Right lobe of liver (tissue), 6 donors: ENCODE data around the gene WDR12. TPM values are rescaled to one million over a fixed set of nuclear protein-coding genes. Genes with fewer than 3 reads are reported as not detected.

Experiments used
- ATAC-seq, 4 donors: fragments of 200-7000 bp; cut with Tn5 transposase; one replicate each; pipeline ENCODE4 v1.9.1; 2020; ENCODE audit warnings: mild to moderate bottlenecking in 4 of 4, moderate library complexity in 4 of 4
- DNase-seq, 3 donors: peaks; one replicate each; pipeline ENCODE4 v3.0.0-alpha.2; 2020
- H3K27ac ChIP-seq, 3 donors: fragments of 200-600 bp; one replicate each; pipeline ENCODE4 v1.8.0; 2022
- H3K27me3 ChIP-seq, 2 donors: fragments of 200-600 bp; one replicate each; pipeline ENCODE4 v1.8.0; 2022
- H3K36me3 ChIP-seq, 4 donors: fragments of 200-600 bp; sonication (generic) in 1 of 4; one replicate each; pipeline versions ENCODE4 v1.5.1 to v1.8.0; 2017 to 2022; ENCODE audit warnings: control low read depth in 1 of 4
- H3K4me1 ChIP-seq, 4 donors: fragments of 200-600 bp; sonication (generic) in 1 of 4; one replicate each; pipeline versions ENCODE4 v1.5.1 to v1.8.0; 2017 to 2022; ENCODE audit warnings: control low read depth in 1 of 4
- H3K4me3 ChIP-seq, 3 donors: fragments of 200-600 bp; one replicate each; pipeline ENCODE4 v1.8.0; 2022
- H3K9me3 ChIP-seq, 4 donors: fragments of 200-600 bp; sonication (generic) in 1 of 4; one replicate each; pipeline versions ENCODE4 v1.5.1 to v1.8.0; 2017 to 2022; ENCODE audit warnings: control low read depth in 1 of 4
- POLR2A ChIP-seq: fragments of 450-650 bp; IDR thresholded peaks from one replicate; pipeline ENCODE4 v1.6.1; 2017; ENCODE audit warnings: antibody characterized with exemption, mild to moderate bottlenecking
- WGBS: methylation state at CpG from one replicate; pipeline ENCODE4 v1.1.6; 2018; ENCODE audit warnings: low coverage, low lambda C conversion rate; ENCODE audit not compliant: insufficient coverage; ENCODE audit errors: missing lambda C conversion rate; 5-methylcytosine and 5-hydroxymethylcytosine counted together
- intact Hi-C, 2 donors: fragments of 100-400 bp; cut with DNase I; formaldehyde crosslinking; loops; one replicate each; pipeline versions ENCODE4 v1.11.2 to v1.14.1; 2022
- total RNA-seq, 6 experiments: library from RNA; depleted of rRNA in 2 of 6; stranded (reverse); fragments of >200 nt in 2 of 6; fragmentation: NEBNext Ultra II Directional in 3 of 6; extraction: Animal tissue kit (Norgen Biotek cat#: 25700) in 3 of 6; gene quantifications; one replicate each; pipeline versions ENCODE4 v1.1.0 to v1.2.4, GENCODE V29; 2016 to 2023
- TF ChIP-seq, protein P1 (sequence below), 4 donors: fragments of 200-600 bp in 3 of 4; fragments of 450-650 bp in 1 of 4; IDR thresholded peaks; one replicate each; pipeline versions ENCODE4 v1.5.1 to v1.8.0; 2016 to 2022; ENCODE audit warnings: antibody characterized with exemption in 4 of 4, mild to moderate bottlenecking in 2 of 4
- donor health status: DM: no; HTN: yes; CAD: no.
- donor health status: DM: no; HTN: no; CAD: no.
- donor health status: DM: no; HTN: no; CAD: no.
- donor health status: DM: no; HTN: yes; CAD: no.
- donor health status: DM: no; HTN: yes; CAD: no.

The WDR12 gene
- total RNA-seq, 6 experiments from 2014 or later = 14.2 to 27.0 (median 19.8) TPM

DNA sequence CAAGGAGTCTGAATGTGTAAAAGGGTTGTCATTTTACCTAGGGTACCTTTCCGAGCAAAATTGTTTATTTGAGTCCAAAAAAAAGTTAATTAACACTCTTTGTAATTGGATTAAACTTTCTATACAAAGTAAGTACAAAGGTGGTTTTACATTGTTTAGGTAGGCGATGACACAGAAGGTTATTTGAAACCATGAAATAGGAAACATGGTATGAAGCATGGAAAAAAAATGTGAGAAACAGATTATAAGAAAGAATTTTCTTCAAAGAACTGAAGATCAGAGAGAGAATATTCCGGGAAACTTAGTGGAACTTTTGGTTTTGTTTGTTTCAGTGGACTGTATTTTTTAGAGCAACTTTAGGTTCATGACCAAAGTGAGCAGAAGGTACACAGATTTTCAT, 33.3 kb upstream of the WDR12 start:
- no peak overlapping the region for H3K4me3 ChIP-seq
- H3K36me3 ChIP-seq = no peaks in the 10 kb centered on the region
- peaks cover 0 to 3% (median 0%) of the 10 kb centered on the region in 4 donors for H3K9me3 ChIP-seq
- DNase-seq (no peak), ATAC-seq (no peak)
- TF ChIP-seq, protein P1, sequence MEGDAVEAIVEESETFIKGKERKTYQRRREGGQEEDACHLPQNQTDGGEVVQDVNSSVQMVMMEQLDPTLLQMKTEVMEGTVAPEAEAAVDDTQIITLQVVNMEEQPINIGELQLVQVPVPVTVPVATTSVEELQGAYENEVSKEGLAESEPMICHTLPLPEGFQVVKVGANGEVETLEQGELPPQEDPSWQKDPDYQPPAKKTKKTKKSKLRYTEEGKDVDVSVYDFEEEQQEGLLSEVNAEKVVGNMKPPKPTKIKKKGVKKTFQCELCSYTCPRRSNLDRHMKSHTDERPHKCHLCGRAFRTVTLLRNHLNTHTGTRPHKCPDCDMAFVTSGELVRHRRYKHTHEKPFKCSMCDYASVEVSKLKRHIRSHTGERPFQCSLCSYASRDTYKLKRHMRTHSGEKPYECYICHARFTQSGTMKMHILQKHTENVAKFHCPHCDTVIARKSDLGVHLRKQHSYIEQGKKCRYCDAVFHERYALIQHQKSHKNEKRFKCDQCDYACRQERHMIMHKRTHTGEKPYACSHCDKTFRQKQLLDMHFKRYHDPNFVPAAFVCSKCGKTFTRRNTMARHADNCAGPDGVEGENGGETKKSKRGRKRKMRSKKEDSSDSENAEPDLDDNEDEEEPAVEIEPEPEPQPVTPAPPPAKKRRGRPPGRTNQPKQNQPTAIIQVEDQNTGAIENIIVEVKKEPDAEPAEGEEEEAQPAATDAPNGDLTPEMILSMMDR (IDR thresholded peaks at IDR 0.05) = no peak
- no peak overlapping the region for H3K27ac ChIP-seq
- intact Hi-C loops = no loop called here
- no peaks in the 10 kb centered on the region for H3K4me1 ChIP-seq
- no peaks in the 10 kb centered on the region for H3K27me3 ChIP-seq
- 83% methylated on average over 3 of the region's 3 CpGs for WGBS

DNA sequence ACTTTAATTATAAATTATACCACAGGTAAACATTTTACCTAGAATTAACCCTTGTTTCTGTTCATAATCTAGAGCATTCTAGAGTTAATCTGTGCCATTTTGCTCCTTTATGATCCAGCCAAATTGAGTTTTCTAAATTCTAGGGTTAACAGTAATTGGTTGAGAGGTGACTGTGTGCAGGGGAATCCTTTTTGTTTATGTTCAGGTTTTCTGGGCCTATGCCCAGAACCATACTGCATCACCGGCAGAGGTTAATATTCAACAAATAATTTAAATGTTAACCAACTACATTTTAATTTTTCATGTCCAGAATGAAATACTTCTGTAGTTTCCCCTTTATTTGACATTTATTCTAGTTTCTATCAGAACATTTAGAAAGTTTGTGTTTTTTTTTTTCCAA, 32.9 kb upstream of the WDR12 start:
- Histone ChIP-seq H3K36me3 (no peaks in the 10 kb centered on the region), H3K9me3 (peaks cover 0 to 3% (median 0%) of the 10 kb centered on the region in 4 donors), H3K27me3 (no peaks in the 10 kb centered on the region), H3K4me3 (no peak overlapping the region), H3K27ac (no peak overlapping the region), H3K4me1 (no peaks in the 10 kb centered on the region)
- peak in 3 of 4 donors; percentile 32 to 79 (median 54) for ATAC-seq
- DNase-seq = no peak
- 23% methylated on average over 1 of the region's 1 CpG for WGBS
- TF ChIP-seq, protein P1 (IDR thresholded peaks at IDR 0.05) = no peak
- no peak for TF ChIP-seq POLR2A
- intact Hi-C loops = no loop called here

DNA sequence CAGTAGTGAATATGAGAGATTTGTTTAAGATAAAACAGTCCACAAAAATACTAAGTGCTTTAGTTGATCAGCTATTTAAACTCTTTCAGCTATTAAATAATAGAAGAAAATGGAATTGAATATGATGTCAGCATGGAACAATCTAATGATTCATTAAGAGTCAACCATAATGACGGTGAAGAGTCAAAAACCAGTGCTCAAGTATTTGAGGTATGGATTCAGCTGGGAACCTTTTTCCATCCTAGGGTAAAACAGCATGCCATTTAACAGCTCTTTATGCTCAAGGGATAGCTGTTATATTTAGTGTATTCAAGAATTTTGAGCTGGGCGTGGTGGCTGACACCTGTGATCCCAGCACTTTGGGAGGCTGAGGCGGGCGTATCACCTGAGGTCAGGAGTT, 30.3 kb upstream of the WDR12 start:
- no peaks in the 10 kb centered on the region for H3K27me3 ChIP-seq
- H3K27ac ChIP-seq = no peak overlapping the region
- WGBS = 98% methylated on average over 4 of the region's 4 CpGs
- H3K9me3 ChIP-seq = no peaks in the 10 kb centered on the region
- intact Hi-C loops = no loop called here
- no peak for TF ChIP-seq POLR2A
- TF ChIP-seq, protein P1 (IDR thresholded peaks at IDR 0.05) = no peak
- no peak overlapping the region for H3K4me3 ChIP-seq
- H3K4me1 ChIP-seq = no peaks in the 10 kb centered on the region
- ATAC-seq = no peak
- H3K36me3 ChIP-seq = no peaks in the 10 kb centered on the region
- DNase-seq = no peak

DNA sequence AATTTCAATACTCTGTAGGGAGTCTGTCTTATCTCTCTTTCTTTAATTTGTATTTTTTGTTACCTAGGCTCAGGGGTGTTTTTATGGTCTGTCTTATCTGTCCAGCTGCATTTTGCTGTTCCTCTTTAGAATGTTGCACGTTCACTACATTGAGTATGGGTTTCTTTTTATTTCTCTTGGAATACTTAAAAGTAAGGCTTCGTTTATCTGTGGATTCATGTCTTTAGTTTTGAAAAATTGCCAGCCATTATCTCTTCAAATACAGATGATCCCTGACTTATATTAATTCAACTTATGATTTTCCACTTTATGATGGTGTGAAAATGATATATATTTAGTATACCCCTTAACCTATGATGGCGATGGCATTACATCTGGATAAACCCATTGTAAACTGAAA, 27.5 kb upstream of the WDR12 start:
- no peaks in the 10 kb centered on the region for H3K4me1 ChIP-seq
- no peak for ATAC-seq
- H3K27ac ChIP-seq = no peak overlapping the region
- 91% methylated on average over 3 of the region's 3 CpGs for WGBS
- intact Hi-C loops = no loop called here
- H3K4me3 ChIP-seq = no peak overlapping the region
- H3K36me3 ChIP-seq = no peaks in the 10 kb centered on the region
- H3K27me3 ChIP-seq = no peaks in the 10 kb centered on the region
- TF ChIP-seq, protein P1 (IDR thresholded peaks at IDR 0.05) = no peak
- TF ChIP-seq POLR2A = no peak
- DNase-seq = no peak
- no peaks in the 10 kb centered on the region for H3K9me3 ChIP-seq

DNA sequence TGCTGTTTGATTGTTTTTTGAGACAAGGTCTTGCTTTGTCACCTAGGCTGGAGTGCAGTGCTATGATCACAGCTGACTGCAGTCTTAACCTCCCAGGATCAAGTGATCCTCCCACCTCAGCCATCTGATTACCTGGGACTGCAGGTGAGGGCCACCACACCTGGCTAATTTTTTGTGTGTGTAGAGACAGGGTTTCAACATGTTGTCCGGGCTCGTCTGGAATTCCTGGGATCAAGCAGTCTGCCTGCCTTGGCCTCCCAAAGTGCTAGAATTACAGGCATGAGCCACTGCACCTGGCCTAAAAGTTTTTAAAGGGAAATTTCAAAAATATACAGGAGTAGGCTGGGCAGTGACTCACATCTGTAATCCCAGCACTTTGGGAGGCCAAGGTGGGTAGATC, 23.0 kb upstream of the WDR12 start:
- Histone ChIP-seq H3K36me3 (no peaks in the 10 kb centered on the region), H3K27me3 (no peaks in the 10 kb centered on the region), H3K4me1 (no peaks in the 10 kb centered on the region), H3K9me3 (no peaks in the 10 kb centered on the region), H3K27ac (no peak overlapping the region), H3K4me3 (no peak overlapping the region)
- ATAC-seq (no peak), DNase-seq (no peak)
- WGBS = 100% methylated on average over 2 of the region's 2 CpGs
- no peak for TF ChIP-seq POLR2A
- TF ChIP-seq, protein P1 (IDR thresholded peaks at IDR 0.05) = no peak
- intact Hi-C loops = no loop called here
